Measurements from ENCODE around the gene TUBB8.

- TF ChIP-seq CTCF (conservative IDR thresholded peaks at IDR 0.05; ENCODE audit: low read length) (no peak), EZH2phosphoT487 (IDR thresholded peaks at IDR 0.05; ENCODE audit: borderline replicate concordance) (no peak)
Measured at GRCh38 chr10:94613-95012, 45.5 kb upstream of the TUBB8 start.
